Measurements from ENCODE around the gene IQGAP1.

GRCh38 chr15:90375071-90375470 lies 13.0 kb upstream of the IQGAP1 start:
- no peak for TF ChIP-seq CSDC2 (CRISPR knock-in tag; IDR thresholded peaks at IDR 0.05)
- no peak for TF ChIP-seq SNAI2 (CRISPR knock-in tag; IDR thresholded peaks at IDR 0.05)
- TF ChIP-seq PPARA (CRISPR knock-in tag; IDR thresholded peaks at IDR 0.05; ENCODE audit: borderline replicate concordance) = no peak
